ENCODE measurements around the gene DISP3. TPM values are rescaled to one million over a fixed set of nuclear protein-coding genes. Genes with fewer than 3 reads are reported as not detected.

Gene DISP3
- total RNA-seq, 1 experiment from 2014 or later: 2.3 TPM

- TF ChIP-seq CEBPB (IDR thresholded peaks at IDR 0.05; ENCODE audit: low read depth) (no peak), EGR1 (IDR thresholded peaks at IDR 0.05; ENCODE audit: low read depth) (no peak), ELF1 (IDR thresholded peaks at IDR 0.05; ENCODE audit: borderline replicate concordance, low read depth) (no peak), SRF (IDR thresholded peaks at IDR 0.05; ENCODE audit: low read depth) (no peak), TCF7L2 (IDR thresholded peaks at IDR 0.05; ENCODE audit: borderline replicate concordance, extremely low read depth, insufficient read depth, insufficient read length) (no peak), JUND (IDR thresholded peaks at IDR 0.05) (no peak), ZFX (IDR thresholded peaks at IDR 0.05) (no peak), MAX (IDR thresholded peaks at IDR 0.05) (no peak), YY1 (IDR thresholded peaks at IDR 0.05; ENCODE audit: extremely low read depth, insufficient replicate concordance, low read depth, low read length) (no peak), REST (IDR thresholded peaks at IDR 0.05; ENCODE audit: low read depth) (no peak), CTCF (IDR thresholded peaks at IDR 0.05 in 2 of 3, conservative IDR thresholded peaks at IDR 0.05 in 1 of 3; ENCODE audit: borderline replicate concordance in 1 of 3, insufficient read depth in 1 of 3, low read depth in 2 of 3, low read length in 2 of 3) (no peak), ZBTB33 (IDR thresholded peaks at IDR 0.05; ENCODE audit: extremely low read depth, insufficient replicate concordance, low read length) (no peak), EZH2 (IDR thresholded peaks at IDR 0.05) (no peak), POLR2AphosphoS5 (IDR thresholded peaks at IDR 0.05; ENCODE audit: low read depth, low read length) (no peak), EZH2phosphoT487 (IDR thresholded peaks at IDR 0.05; ENCODE audit: borderline replicate concordance) (no peak), POLR2A (IDR thresholded peaks at IDR 0.05; ENCODE audit: borderline replicate concordance, extremely low read depth, insufficient read depth, insufficient read length) (no peak)
- H3K9me3 ChIP-seq (ENCODE audit: control insufficient read depth in 1 of 2, insufficient read depth in 1 of 2, low read depth in 1 of 2, low read length in 2 of 2): no peaks in the 10 kb centered on the region
- H3K4me3 ChIP-seq (replicated peaks in 1 of 2; ENCODE audit: low read depth in 1 of 2, low read length in 2 of 2): no peak overlapping the region
- DNase-seq (ENCODE audit: low read depth, low spot score): no peak
- ChIA-PET CTCF (interaction anchor here (1.0 kb wide), 1 partner anchor 8 kb away, joined by 3 read pairs; the partner anchor contains the start of gene DISP3), POLR2A (no interaction called here), RAD21 (ENCODE audit: low non-redundant PET in 1 of 2, low total read pairs in 2 of 2, uncharacterized antibody in 2 of 2, unreplicated experiment in 2 of 2) (no interaction called here)
- no peak overlapping the region for H3K9ac ChIP-seq (ENCODE audit: low read length)
- H3K27ac ChIP-seq (ENCODE audit: low read depth, low read length): no peak overlapping the region
- no peaks in the 10 kb centered on the region for H3K4me1 ChIP-seq (ENCODE audit: control insufficient read depth in 1 of 2, insufficient read depth in 2 of 2, low read length in 2 of 2)
- H3K79me2 ChIP-seq (ENCODE audit: insufficient read depth, low read length): no peaks in the 10 kb centered on the region
- no peaks in the 10 kb centered on the region for H3K36me3 ChIP-seq (ENCODE audit: control insufficient read depth in 1 of 2, insufficient read depth in 2 of 2, low read length in 2 of 2)
- H4K20me1 ChIP-seq (ENCODE audit: insufficient read depth): no peaks in the 10 kb centered on the region
- no peak for ATAC-seq
- intact Hi-C loops (cut with micrococcal nuclease): no loop called here
- no TSS peak for BruUV-seq (replicated peaks)
- H3K27me3 ChIP-seq (ENCODE audit: insufficient read depth, low read length): peaks cover 63% of the 10 kb centered on the region
- no peak overlapping the region for H2AFZ ChIP-seq (ENCODE audit: low read depth, low read length, poor library complexity, severe bottlenecking)
- H3K4me2 ChIP-seq (ENCODE audit: low read length): no peak overlapping the region
- no peaks in the 10 kb centered on the region for H3K9me2 ChIP-seq (ENCODE audit: insufficient read depth)
These were observed 8.0 kb upstream of the DISP3 start for GRCh38 chr1:11470912-11471311.

Measured in HCT116 (cell line).